Inferior parietal cortex (tissue), 1 donor: ENCODE measurements around the gene FAM53C.
"Not testable (repeated sequence)": the region's sequence is repeated elsewhere in the genome, so short reads cannot be mapped to it uniquely, and the experiment has no call there.

Experiments used
- DNase-seq: peaks from one replicate; pipeline ENCODE4 v3.0.0-alpha.2; 2016; ENCODE audit errors: extremely low spot score

The FAM53C gene

DNA sequence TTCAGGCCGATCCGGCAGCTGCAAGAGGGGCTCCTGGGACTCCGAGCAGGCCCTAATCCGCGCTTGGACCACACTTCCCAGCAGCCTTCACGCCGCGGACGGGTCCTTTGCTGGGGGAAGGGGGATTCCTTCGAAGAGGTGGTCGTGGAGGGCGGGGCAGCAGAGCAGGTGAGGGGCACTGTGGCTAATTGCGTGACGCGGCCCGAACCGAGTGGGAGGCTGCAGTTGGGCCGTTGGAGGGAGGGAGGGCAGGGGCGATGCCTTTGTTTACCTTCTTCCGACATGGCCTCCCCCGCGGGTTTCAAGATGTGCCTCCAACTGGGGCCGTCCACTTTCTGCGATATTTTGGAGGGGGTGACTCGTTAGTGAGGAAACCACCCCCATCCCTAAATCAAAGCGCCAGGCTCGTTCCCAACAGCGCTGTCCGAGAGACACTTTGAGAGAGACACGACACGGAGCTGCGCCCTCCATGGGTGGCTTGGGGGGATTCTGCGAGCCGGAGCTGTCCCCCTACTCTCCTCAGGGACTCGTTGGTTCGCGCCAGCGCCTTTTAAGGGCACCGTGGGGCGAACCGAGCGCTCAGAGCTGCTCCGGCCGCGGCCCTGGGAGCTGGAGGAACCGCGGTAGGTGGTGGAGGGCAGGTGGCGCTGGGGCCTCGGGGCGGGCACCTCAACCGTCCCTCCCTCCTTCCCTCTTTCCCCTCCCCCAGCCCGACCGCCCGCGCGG is at the start of gene FAM53C:
FAM53C (plus strand) TSS at position 582 of the 726 bp plus-strand sequence. CDS start 3,070 bp downstream, outside the sequence.
- peak; percentile 93 for DNase-seq

DNA sequence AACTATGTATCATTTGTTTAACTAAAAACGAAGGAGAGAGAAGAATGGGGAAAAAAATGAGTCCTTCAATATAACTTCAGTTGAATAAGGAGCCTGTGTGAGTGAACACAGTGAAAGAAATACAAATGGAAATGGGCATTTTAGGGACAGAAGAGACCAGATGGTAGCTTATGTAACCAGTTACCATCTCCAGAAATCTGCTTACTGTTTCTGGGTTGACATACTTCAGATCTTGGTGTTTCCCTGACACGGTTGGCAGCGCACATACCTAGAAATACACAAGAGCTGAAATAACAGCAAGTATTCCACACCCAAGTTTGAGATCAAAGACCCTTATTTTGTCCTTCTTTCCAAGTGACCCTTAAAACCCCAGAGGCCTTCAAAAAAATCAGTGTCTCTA is 48.8 kb upstream of the FAM53C start:
- DNase-seq = peak; percentile 60

DNA sequence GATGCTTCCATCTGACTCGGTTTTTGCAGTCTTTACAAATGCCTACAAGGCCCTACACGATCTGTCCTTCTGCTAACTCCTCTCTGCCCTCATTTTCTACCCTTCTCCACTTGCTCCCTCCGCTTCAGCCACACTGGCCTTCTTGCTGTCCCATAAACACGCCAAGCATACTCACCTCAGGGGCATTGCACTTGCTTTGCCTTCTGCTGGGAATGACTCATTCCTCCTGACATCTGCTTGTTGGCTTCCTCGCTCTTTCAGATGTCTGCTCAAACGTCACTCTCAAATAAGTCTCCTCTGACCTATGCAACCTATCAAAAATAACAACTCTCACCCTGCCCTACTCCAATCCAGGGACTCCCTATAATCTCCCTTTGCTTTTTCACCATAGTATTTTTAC is 34.7 kb upstream of the FAM53C start:
- no peak for DNase-seq

DNA sequence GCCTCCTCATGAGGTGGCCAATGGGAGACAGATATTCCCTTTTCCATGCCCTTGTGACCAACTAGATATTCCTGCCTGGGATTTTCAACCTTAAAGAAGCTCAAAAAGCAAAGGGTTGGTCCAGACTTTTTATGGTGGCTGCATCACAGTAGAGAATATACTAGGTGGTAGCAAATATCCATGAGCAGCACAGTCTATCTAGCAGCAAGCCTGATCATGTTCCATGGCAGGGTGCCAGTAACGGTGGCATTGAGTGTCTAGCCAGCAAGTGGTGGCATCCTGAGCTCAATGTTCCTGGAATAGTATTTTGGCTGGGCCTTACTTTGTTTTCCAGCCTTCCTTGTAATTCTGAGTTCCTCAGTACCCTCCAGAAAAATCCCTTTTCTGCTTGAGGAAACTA is 32.3 kb upstream of the FAM53C start:
- DNase-seq = no peak

DNA sequence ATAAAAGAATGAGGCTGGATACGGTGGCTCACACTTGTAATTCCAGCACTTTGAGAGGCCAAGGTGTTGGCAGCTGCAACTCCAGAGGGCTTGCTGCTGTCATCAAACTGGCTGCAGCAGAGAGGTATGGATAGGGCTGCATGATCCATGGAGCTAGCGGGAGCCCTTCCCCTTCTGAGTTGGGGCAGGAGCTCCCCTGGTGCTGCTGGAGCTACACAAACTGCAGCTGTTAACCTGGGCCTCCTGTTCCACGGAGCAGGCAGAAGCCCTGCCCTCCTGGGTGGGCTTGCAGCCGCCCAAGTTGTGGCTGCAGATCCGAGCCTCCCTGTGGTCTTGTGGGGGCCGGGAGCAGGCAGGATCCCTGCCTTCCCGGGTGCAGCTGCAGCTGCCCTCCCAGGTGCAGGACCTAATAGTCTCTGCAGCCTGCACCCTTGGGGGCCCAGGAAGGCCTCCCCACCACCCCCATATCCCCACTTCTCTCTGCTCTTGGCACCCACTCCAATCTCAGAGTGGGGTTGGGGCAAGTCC is 22.3 kb upstream of the FAM53C start:
- DNase-seq = no peak

DNA sequence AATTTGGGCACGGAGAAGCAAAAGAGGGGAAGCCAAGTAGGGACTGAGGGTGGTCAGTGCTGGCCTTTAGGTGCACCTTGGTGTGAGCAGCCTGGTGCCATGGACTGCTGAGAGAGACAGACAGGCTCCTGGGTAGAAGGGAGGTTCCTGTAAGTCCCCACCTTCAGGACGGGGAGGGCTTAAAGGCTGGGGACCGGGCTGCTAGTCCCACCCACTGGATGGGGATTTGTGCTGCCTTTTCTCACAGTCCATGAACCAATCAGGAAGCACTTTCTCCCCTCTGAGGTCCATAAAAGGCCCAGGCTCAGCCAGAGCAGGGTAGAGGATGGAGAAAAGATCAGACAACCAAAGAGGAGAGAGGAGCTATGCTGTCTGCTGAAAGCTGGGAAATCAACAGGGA is 21.7 kb upstream of the FAM53C start:
- DNase-seq = no peak

DNA sequence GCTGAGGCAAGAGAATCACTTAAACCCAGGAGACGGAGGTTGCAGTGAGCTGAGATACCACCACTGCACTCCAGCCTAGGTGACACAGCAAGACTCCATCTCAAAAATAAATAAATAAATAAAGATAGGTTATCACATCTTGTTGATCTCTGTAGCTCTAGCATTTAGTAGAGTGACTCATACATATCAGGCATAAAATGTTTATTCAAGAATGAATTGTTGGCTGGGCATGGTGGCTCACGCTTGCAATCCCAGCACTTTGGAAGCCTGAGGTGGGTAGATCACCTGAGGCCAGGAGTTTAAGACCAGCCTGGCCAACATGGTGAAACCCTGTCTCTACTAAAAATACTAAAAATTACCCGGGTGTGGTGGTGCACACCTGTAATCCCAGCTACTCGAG is 19.9 kb upstream of the FAM53C start:
- not testable (repeated sequence) for DNase-seq

DNA sequence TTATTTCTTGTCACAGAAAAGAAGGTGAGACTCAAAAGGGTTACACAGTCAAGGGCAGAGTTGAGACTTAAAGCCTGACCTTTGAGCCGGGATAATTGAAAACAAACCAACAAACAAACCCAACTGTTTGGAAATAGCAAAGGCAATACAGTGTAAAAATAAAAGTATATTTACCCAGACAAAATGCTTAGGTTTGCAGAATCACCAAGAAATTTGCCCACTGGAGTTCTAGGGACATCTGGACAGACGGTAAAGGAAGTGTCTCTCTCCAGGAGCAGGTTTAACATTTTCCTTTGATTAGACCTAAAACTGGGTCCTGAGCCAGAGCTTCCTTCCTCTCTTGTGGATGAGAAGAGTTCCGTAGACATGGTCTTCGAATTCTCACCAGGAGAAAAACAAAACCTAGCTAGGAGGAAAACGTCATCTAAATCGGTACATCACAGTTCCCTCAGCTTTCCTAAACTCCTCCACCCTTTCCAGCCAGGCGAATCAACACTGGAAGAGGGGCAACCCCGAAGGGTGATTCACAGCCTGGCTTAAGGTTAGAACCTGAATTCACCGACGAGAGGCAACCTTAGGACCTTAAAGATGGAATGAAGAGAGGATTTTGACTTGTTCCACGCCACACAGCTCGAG is 7.1 kb upstream of the FAM53C start:
- no peak for DNase-seq

DNA sequence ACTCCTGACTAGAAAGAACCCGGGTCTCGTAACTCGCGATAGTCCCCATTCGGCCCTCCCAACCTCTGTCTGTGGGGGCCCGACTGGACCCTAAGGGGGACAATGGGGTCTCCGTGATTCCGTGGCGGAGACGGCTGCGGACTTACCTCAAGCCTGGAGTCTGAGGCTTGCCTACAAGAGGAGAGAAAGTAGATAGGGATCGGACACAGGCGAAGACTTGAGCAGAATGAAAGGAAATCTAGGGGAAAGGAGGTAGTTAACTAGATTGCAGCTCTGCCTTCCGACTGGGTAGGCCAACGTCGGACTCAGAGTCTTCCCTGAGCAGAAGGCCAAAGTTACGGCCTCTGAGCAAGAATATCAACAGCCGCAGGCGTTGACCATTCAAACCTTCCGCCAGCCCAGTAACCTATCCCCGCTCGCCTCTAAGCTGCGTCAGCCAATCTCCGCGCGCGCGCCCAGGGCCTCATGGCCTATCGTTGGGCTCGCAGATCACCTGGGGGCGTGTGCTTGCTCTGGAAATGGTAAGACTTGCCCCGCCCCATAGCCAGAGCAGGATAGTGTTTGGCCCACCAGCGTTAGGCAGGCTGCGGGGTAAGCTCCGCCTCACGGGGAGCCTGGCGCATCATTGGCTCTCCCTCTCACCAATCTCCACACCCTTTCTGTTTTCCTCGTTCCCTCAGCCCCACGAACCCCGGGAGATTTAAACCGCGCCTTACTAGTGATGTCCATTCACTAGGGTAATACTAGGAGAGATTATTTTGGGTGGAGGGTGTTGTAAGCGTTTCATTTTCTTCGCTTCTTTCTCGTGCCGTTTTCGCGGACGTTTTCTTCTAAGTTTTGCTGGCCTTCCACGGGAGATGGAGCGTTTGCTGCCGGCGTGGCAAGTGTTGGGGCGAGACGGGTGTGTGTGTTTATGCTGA is 6.4 kb upstream of the FAM53C start, which contains the start of gene CDC25C:
CDC25C (minus strand) TSS at position 356 of the 920 bp plus-strand sequence. CDS start 624 bp downstream, outside the sequence.
- peak; percentile 96 for DNase-seq

DNA sequence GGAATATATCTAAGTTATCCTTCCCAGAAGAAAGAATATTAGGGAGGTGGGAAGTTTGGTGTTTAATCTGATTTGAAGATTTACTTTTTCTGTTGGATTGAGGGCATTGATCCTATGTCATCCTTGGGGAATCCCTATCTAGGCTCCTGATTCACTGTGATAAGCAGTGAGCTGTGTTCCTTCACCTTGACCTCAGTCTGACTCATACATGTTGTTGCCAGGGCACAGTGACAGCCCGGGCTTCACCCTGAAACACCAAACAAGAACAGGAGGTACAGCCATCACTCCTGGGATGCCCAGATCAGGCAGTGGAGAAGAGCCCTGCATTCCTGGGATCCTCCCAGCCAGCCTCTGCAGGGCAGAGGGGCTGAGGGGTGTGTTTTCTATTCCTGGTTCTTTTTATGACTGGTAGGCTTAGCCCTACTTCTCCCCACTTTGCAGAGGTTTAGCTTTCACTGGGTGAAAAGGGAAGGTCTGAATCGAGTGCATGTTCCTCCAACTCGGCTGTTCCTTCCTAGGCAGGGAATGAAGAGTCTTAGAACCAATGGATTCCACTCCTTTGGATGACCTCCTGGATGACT is 3.1 kb upstream of the FAM53C start:
- no peak for DNase-seq

DNA sequence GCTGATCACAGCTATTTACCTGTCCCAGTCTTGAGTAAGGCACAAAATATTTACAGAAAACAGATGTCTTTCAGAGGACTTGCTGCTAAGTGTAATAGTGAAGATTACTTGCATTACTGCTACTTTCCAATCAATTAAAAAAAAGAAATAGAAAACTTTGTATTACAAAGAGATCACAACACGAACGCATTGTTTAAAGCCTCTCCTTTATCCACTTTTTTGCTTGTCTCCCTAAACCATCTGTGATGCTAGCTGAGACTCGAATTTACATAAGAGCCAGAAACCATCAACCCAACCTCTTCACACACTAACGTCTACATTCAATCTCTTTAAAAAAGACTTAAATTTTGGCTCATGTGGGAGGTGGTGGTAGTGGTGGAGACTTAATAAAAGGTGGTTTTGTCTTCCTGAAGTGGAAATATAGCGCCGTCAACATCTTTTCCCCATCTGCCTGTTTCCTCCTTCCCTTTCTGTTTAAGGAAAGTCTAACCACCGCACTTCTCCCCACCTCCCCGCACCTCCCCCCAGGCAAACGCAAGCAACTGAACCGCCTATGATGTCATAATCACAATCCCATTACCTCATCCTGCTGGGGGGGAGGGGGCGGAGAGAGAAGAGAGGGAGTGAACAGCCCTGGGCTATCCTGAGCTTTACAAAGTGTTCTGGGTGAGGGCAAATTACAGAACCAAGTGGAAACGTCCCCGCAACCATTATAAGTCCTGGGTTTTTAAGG is 948 bp upstream of the FAM53C start:
- DNase-seq = peak; percentile 90

DNA sequence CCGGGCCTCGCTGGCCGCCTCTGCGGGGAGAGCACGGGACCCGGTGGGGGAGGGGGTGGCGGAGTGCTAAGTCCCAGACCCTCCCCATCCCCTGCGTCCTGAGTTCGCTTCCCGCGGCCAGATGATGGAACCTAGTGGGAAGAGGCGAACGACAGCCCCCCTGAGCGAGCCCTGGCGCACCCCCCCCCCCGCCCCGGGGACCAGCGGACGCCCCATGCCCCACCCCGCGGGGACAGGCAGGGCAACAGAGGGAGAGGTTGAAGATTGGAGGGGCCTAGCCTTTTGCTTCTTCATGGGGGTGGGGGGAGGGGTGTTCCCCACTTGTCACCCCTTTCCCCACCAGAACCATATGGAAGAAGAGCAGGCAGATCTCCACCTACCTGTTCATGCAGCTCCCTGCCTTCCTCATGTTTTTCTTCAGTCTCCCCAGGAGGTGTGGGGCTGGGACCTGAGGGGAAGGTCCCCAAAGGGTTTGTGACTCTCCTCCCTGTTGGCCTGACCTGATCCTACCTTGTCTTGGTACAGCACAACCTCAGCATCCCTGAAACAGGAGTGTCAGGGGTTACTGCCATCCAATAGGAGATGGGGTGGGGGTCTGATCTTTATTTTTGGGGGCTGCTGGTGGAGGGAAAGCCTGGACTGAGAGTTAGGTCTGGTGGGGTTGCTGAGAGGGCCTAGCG is 485 bp downstream of the FAM53C start:
- DNase-seq = no peak

DNA sequence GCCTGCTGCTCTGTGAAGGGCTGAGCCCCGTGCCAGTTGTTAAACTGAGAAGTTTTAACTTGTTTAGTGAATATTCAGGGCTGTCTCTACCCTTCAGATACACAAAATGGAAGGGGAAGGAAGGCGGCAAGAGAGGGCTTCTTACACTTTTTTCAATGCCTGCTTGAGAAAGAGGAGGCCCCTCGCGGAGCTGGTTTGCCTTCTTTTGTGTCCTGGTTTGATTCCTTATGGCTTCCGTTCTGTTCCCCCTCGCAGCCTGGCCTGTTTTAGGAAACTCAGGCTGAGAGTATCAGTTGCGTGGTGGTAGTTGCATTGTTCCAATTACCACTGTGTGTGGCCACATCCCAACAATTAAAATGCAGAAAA is 1.0 kb downstream of the FAM53C start:
- no peak for DNase-seq

DNA sequence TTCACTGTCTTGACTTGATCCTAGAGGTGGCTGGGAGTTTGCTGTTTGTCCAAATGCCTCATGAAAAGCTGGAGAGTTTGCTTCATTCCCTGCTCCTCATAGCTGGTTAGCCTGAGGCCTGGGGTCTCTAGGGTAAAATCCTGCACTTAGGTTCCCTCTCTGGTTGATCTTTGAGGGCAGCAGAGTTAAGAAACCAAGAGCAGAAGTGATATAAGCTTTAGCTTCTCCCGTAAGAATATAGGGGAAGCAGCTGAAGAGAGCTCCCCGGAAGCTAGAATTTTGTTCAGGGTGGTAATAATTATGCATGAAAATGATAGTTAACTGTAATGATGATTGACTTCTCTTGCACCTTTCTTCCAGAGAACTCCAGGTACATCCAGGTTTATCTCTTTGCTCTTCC is 1.4 kb downstream of the FAM53C start:
- DNase-seq = no peak

DNA sequence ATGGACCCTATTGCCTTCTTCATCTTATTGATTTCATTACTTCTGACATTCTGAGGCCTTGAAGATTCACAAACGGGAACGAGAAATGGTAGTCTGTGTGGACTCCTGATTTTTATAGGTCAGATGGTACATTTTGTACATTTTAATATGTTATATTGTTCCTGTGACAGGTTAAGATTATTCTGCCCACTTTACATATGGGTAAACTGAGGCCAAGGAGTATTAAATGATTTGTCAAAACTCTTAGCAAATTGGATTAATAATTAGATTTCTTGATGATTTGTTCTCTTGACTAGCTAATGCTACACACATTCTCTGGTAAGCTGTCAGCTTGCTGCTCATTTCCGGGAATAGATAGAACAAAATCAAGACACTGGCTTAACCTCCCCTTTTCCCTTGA is 1.9 kb downstream of the FAM53C start:
- no peak for DNase-seq

DNA sequence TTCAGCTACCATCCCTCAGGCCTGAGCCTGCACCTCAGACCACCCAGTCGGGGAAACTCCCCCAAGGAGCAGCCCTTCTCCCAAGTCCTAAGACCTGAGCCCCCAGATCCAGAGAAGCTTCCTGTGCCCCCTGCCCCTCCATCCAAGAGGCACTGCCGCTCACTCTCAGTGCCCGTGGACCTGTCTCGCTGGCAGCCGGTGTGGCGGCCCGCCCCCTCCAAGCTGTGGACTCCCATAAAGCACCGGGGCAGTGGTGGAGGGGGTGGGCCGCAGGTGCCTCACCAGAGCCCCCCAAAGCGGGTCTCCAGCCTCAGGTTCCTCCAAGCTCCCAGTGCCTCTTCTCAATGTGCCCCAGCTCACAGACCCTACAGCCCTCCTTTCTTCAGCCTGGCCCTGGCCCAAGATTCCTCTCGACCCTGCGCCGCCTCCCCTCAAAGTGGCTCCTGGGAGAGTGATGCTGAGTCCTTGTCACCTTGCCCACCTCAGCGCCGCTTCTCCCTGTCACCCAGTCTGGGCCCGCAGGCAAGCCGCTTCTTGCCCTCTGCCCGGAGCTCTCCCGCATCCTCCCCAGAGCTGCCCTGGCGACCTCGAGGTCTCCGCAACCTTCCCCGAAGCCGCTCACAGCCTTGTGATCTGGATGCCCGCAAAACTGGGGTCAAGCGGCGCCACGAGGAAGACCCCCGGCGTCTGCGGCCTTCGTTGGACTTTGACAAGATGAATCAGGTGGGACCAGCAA is 7.0 kb downstream of the FAM53C start:
- DNase-seq = no peak

DNA sequence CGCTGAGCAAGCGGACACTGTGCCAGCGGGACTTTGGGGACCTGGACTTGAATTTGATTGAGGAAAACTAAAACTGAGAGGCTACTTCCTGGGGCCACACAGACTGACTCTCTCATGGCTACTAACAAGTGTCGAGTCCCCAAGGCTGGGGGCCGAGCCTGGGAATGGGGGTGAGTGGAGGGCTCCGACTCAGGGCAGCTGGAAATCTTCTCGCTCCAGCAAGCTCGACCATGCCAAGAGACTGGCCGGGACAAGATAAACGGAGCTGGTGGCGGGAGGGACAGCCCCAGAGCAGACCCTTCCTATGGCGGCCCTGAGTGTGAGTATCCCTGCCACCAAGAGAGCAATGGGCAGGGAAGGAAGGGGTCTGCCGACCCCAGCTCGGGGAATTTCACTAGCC is 8.8 kb downstream of the FAM53C start:
- DNase-seq = no peak

DNA sequence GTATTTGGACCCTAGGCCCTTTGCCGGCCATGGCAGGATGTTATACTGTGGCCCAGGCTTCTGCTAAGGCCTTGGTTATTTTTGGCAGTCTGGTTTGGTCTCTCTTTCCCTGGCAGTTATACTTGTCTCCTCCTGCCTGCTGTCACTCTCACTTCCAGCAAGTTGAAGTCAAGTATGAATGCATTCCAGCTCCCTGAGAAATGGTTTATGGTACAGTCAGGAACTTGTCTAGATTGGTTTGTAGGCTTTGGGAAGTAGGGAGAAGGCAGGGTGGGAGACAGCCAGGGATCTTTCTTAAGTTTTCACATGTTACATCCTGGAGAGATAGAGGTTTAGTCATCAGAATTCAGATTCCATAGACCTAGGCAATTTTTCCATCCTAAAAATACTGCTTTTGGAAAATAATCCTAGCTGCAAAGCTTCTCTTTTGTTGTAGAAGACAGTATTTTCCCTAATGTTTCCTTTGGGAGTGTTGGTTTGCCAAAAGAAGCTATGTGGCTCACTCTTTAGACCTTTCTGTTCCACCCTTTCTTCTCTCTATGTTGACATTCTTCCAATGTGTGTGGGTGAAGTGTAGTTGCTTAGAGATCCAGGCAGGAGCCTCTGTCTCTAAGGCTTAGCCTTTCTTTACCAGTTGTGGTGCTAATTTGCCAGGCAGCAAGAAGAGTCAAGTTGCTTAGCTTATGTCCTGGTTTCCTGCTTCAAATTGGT is 11.9 kb downstream of the FAM53C start:
- no peak for DNase-seq

DNA sequence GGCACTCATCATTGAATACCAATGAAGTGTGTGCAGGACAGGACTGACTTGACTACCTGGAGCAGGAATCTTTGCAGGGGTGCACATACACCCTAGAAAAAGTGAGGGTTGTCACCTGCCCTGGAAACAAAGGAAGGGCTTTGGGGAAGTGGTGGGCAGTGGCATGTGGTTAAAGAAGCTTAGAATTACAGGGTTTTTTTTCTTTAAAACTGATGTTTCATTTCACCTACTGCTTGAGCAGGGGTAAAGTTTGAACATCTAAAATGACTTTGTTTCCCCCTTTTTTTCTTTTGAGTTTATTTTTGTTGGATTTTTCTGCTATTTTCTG is 12.5 kb downstream of the FAM53C start:
- no peak for DNase-seq
